SK-N-MC (cell line): Measurements from ENCODE around the gene CLIC4.

Experiments used
- DNase-seq: peaks from one replicate; pipeline ENCODE4 v3.0.0-alpha.2; 2011; ENCODE audit warnings: low read depth, low spot score
- H3K27ac ChIP-seq: fragments of 200-600 bp; sonication (generic); 2 replicates; pipeline ENCODE4 v1.5.1; 2016; ENCODE audit warnings: mixed run types
- H3K36me3 ChIP-seq: fragments of 200-600 bp; sonication (generic); 2 replicates; pipeline ENCODE4 v1.6.1; 2017; ENCODE audit warnings: antibody characterized with exemption, low read length, mixed read lengths; ENCODE audit not compliant: insufficient read depth
- H3K4me3 ChIP-seq: fragments of 200-600 bp; sonication (generic); 2 replicates; pipeline ENCODE4 v1.5.1; 2016
- H3K9ac ChIP-seq: fragments of 200-600 bp; sonication (generic); 2 replicates; pipeline ENCODE4 v1.8.0; 2017; ENCODE audit warnings: mixed run types, mixed read lengths; ENCODE audit not compliant: insufficient read length
- H3K9me3 ChIP-seq: fragments of 200-600 bp; sonication (generic); 2 replicates; pipeline ENCODE4 v1.6.1; 2017; ENCODE audit warnings: low read depth, mild to moderate bottlenecking, antibody characterized with exemption, low read length, moderate library complexity, mixed read lengths
- EZH2 ChIP-seq: fragments of 200-600 bp; sonication (generic); IDR thresholded peaks from one replicate; pipeline ENCODE4 v1.6.1; 2017; ENCODE audit warnings: antibody characterized with exemption
- FOXP2 ChIP-seq: optimal IDR thresholded peaks from 2 replicates; pipeline ENCODE3; 2011; ENCODE audit warnings: mild to moderate bottlenecking, moderate library complexity; ENCODE audit not compliant: insufficient read depth; ENCODE audit errors: extremely low read length, control extremely low read depth
- POLR2AphosphoS5 ChIP-seq: IDR thresholded peaks from 2 replicates; pipeline ENCODE4 v1.6.1; 2012; ENCODE audit warnings: mild to moderate bottlenecking, low read depth, low read length, borderline replicate concordance

CLIC4 gene

DNA sequence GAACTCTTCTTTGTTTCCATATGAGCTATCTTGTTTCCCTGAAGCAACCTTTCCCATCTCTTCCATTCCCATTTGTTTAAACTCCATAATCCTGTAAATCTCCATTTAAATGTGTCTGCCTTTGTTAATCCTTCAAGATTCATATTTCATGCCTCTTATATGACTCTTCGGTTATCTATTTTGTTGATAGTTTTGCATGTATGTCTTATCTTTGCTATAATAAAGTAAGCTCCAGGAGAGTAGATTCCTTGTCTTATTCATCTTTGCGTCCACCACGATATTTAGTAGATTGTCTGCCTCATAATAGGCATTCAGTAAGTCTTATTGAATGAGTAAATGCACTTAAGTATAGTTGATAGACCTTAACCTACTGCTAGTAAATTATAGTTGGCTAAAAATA, 18.4 kb downstream of the CLIC4 start:
- H3K27ac ChIP-seq = peak overlapping the region; percentile 48
- H3K9ac ChIP-seq = no peak overlapping the region
- no peak overlapping the region for H3K4me3 ChIP-seq
- no peak for DNase-seq
- no peak for TF ChIP-seq FOXP2
- TF ChIP-seq EZH2 = no peak
- TF ChIP-seq POLR2AphosphoS5 = no peak
- H3K36me3 ChIP-seq = peaks cover 16% of the 10 kb centered on the region
- H3K9me3 ChIP-seq = no peaks in the 10 kb centered on the region

DNA sequence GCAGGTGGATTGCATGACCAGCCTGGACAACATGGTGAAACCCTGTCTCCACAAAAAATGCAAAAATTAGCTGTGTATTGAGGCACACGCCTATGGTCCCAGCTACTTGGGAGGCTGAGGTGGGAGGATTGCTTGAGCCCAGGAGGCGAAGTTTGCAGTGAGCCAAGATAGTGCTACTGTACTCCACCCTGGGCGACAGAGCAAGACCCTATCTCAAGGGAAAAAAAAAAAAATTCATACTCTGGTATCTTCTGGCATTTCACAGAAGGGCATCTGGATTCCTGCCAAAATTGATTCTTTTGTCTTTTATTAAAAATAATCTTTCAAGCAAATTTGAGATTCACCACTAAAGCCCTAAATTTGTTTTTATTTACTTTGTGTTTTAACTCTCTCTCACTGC, 19.2 kb downstream of the CLIC4 start:
- DNase-seq = no peak
- H3K9ac ChIP-seq = peak overlapping the region; percentile 43
- no peaks in the 10 kb centered on the region for H3K9me3 ChIP-seq
- peak overlapping the region; percentile 49; the same call in 1 of the 2 replicates for H3K4me3 ChIP-seq
- no peak for TF ChIP-seq POLR2AphosphoS5
- TF ChIP-seq FOXP2 = no peak
- no peak for TF ChIP-seq EZH2
- peak overlapping the region; percentile 92 for H3K27ac ChIP-seq
- peaks cover 9% of the 10 kb centered on the region for H3K36me3 ChIP-seq

DNA sequence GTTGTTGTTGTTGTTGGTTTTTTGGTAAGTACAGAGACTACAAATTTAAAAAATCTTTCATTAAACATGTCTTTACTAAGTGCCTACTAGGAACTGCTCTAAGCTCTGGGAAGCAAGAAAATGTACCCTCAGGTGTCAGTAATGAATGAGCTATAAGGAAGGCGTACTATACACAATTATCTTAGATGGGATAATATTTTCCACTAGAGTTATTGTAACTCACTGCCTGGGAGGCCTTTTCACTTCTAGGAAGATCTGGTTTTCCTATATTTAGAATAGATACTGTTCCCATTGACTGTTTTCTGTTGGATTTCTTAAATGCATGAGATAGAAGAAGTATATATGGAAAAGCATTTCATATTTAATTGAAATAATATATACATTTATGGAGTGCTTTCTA, 19.6 kb downstream of the CLIC4 start:
- DNase-seq = no peak
- TF ChIP-seq POLR2AphosphoS5 (no peak), EZH2 (no peak), FOXP2 (no peak)
- no peaks in the 10 kb centered on the region for H3K9me3 ChIP-seq
- H3K27ac ChIP-seq = peak overlapping the region; percentile 92
- H3K9ac ChIP-seq = peak overlapping the region; percentile 43
- H3K4me3 ChIP-seq = peak overlapping the region; percentile 49; the same call in 1 of the 2 replicates
- peaks cover 6% of the 10 kb centered on the region for H3K36me3 ChIP-seq

DNA sequence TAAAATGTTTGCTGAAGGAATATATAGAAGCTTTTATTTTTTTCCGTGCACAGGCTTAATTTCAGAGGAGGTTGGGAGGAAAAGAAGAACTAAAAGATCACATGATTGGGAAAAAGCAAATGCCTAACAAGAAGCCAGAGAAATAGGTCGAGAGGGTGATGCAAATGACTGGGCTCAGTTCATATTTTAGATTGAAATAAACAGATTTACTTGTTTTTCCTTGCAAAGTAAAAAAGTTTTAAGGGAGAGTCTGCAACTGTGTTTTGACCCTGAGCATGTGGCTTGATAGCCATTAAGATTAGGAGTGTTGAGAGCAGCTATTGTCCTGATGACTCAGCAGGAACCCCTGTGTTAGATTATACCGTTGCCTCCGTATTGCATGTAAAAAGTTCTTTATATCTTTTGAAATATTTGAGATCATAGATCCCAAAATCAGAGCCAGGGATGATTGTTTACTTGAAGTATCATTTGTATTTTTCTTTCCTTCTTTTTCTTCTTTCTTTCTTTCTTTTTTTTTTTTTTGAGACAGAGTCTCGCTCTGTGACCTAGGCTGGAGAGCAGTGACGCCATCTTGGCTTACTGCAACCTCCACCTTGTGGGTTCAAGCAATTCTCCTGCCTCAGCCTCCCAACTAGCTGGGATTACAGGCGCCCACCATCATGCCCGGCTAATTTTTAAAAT, 20.2 kb downstream of the CLIC4 start:
- H3K4me3 ChIP-seq = peak overlapping the region; percentile 49; the same call in 1 of the 2 replicates
- peak overlapping the region; percentile 92 for H3K27ac ChIP-seq
- no peak for TF ChIP-seq FOXP2
- no peak for TF ChIP-seq EZH2
- peaks cover 6% of the 10 kb centered on the region; the same call in 1 of the 2 replicates for H3K36me3 ChIP-seq
- H3K9ac ChIP-seq = peak overlapping the region; percentile 17
- no peak for DNase-seq
- H3K9me3 ChIP-seq = no peaks in the 10 kb centered on the region

DNA sequence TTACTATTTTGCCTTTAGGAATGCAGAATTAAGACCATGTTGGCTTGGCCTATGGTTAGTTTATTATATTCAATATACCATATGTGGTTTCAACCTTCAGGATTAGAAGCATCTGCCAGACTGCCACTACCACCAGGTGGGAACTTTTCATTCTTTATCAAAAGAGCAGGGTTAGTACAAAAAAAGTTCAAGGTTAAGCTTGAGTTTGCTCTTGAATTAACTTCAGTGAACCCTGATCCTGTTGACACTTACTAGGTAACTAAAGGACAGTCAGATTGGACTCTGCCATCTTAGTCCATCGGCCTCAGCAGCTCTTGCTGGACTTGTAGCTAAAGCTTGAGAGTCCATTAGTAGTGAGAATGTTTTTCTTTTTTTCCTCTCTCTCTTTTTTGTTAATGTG, 22.1 kb downstream of the CLIC4 start:
- TF ChIP-seq FOXP2 = no peak
- TF ChIP-seq POLR2AphosphoS5 = no peak
- no peak for TF ChIP-seq EZH2
- no peak overlapping the region for H3K9ac ChIP-seq

DNA sequence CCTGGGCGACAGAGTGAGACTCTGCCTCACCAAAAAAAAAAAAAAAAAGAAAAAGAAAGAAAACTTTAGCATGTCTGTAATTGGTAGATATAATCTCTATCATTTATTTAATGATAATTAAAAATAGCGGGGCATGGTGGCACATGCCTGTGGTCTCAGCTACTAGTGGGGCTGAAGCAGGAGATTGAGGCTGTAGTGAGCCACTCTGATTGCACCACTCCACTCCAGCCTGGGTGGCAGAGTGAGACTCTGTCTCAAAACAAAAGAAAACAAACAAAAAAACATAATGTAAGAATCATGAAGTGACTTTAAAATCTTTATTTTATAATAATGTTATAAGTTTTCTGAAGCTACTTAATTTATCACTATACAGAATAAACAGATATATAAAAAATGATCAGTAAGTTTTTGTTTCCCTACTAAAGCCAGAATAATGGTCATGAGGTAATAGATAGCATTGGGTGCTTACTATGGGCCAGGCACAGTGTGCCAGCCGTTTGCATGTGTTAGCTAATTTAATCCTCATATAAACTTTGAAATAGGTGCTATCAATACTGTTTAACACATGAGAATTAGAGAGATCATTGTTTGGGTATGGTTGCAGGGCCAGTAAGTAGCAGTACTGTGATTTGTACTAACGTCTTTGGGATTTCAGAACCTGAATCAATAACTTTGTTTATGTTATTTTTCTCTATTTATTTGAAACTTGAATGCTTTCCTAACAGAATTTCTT, 23.8 kb downstream of the CLIC4 start:
- H3K4me3 ChIP-seq = peak overlapping the region; percentile 38; the same call in 1 of the 2 replicates
- no peak for TF ChIP-seq EZH2
- no peak for TF ChIP-seq POLR2AphosphoS5
- no peak for TF ChIP-seq FOXP2
- DNase-seq = no peak

More for the DNA sequence above, 22.1 kb downstream of the CLIC4 start:
- Histone ChIP-seq H3K36me3 (peaks cover 15% of the 10 kb centered on the region; the same call in 1 of the 2 replicates), H3K9me3 (no peaks in the 10 kb centered on the region), H3K4me3 (no peak overlapping the region), H3K27ac (peak overlapping the region; percentile 60)
- DNase-seq = no peak

DNA sequence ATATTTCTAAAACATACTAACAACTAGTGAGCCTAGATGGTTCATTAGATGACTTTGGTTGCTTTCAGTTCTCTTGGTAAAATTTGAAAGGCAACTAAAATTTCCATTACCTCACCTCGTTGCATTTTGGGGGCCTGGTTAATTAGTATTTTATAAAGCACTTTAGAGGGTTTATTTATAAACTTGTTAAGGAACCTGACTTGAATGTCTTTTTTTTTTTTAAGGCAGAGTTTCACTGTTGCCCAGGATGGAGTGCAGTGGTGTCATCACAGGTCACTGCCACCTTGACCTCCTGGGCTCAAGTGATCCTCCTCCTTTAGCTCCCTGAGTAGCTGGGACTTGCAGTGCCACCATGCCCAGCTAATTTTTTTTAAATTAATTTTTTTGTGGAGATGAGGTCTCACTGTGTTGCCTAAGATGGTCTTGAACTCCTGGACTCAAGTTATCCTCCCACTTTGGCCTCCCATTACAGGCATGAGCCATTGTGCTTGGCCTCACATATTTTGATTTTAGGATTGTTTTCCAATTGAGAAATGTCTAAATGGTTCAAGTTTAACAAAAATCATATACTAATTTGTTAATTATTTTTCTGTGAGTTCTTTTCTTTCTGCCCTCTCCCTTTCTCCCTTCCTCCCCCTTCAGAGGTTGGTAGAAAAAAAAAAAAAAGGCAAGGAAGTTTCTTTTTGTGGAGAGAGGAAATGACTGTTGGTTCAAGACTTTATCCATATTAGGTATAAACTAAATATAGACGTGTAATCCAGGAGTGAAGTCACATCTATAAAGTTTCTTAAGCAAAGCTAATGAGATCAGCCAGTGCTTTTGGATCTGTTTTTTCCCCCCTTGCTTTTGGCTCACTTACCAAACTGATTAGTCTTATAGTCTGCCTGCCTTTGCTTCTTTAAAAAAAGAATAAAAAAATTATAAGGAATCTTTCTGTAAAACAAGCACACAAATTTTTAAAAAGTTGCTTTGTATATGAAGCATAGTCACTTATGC, 24.7 kb downstream of the CLIC4 start:
- no peaks in the 10 kb centered on the region for H3K9me3 ChIP-seq
- TF ChIP-seq FOXP2 (no peak), POLR2AphosphoS5 (no peak), EZH2 (no peak)
- peak overlapping the region; percentile 97 for H3K27ac ChIP-seq
- peak overlapping the region; percentile 38 for H3K4me3 ChIP-seq
- H3K36me3 ChIP-seq = peaks cover 27% of the 10 kb centered on the region
- H3K9ac ChIP-seq = peak overlapping the region; percentile 86
- peak; percentile 60 for DNase-seq

More for the DNA sequence above, 23.8 kb downstream of the CLIC4 start:
- Histone ChIP-seq H3K27ac (peak overlapping the region; percentile 97), H3K36me3 (peaks cover 23% of the 10 kb centered on the region), H3K9ac (peak overlapping the region; percentile 65), H3K9me3 (no peaks in the 10 kb centered on the region)

DNA sequence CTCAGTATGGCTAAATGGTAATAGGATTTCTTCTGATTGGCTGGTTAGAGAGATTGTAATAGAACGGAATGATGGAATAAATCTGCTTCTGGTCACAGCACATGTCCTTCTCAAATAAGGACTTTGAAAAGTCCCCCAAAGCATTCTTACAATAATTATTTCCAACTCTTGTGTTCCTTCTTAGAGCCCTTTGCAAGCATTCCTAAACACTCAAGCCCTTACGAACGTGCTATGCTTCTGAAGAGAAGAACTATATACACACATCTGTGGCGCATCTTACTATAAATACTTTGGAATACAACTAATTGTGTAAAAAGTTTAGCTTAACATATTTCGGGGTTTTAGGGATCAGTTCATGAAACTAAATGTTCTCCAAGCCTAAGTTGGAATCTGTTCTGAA, 25.6 kb downstream of the CLIC4 start:
- Histone ChIP-seq H3K4me3 (peak overlapping the region; percentile 38), H3K9me3 (no peaks in the 10 kb centered on the region), H3K9ac (peak overlapping the region; percentile 86), H3K27ac (peak overlapping the region; percentile 97), H3K36me3 (peaks cover 28% of the 10 kb centered on the region)
- DNase-seq = no peak
- no peak for TF ChIP-seq FOXP2
- TF ChIP-seq EZH2 = no peak
- no peak for TF ChIP-seq POLR2AphosphoS5
